Pancreas (tissue), 10 donors: Measurements from ENCODE around the gene SPACA6. TPM values are rescaled to one million over a fixed set of nuclear protein-coding genes. Genes with fewer than 3 reads are reported as not detected.

Experiments used
- ATAC-seq, 4 donors: fragments of 200-7000 bp; cut with Tn5 transposase; one replicate each; pipeline versions ENCODE4 v1.8.0 to v1.9.1; 2020; ENCODE audit warnings: mild to moderate bottlenecking in 4 of 4, moderate library complexity in 4 of 4
- DNase-seq, 6 donors: peaks; one replicate each; pipeline ENCODE4 v3.0.0-alpha.2; 2020
- FAIRE-seq: peaks from 2 replicates; lab custom pipeline; 2012; peaks lifted over from hg19 to GRCh38; lab: Jason Lieb, UNC
- H3K27ac ChIP-seq, 4 donors: fragments of 200-600 bp; sonication (generic); 1 replicate in 3 of 4; 2 replicates in 1 of 4; pipeline versions ENCODE4 v1.5.0 to v1.8.0; 2020
- H3K27me3 ChIP-seq, 4 donors: fragments of 200-600 bp; one replicate each; pipeline ENCODE4 v1.8.0; 2021
- H3K36me3 ChIP-seq, 3 donors: fragments of 200-600 bp; sonication (generic) in 1 of 3; one replicate each; pipeline versions ENCODE4 v1.5.0 to v1.8.0; 2020 to 2021
- H3K4me1 ChIP-seq, 3 donors: fragments of 200-600 bp; one replicate each; pipeline ENCODE4 v1.8.0; 2021
- H3K4me3 ChIP-seq, 4 donors: fragments of 200-600 bp; sonication (generic) in 2 of 4; one replicate each; pipeline versions ENCODE4 v1.5.0 to v1.8.0; 2020 to 2021
- H3K9me3 ChIP-seq, 4 donors: fragments of 200-600 bp; one replicate each; pipeline ENCODE4 v1.8.0; 2021
- CTCF ChIP-seq, 4 donors: fragments of 200-600 bp; sonication (generic) in 3 of 4; IDR thresholded peaks; one replicate each; pipeline versions ENCODE4 v1.5.0 to v1.8.0; 2021; ENCODE audit warnings: antibody characterized with exemption in 4 of 4
- WGBS, 2 donors: extraction: QIAGEN DNeasy Blood & Tissue Kit; methylation state at CpG; one replicate each; pipeline ENCODE4 v1.1.7; 2013; 5-methylcytosine and 5-hydroxymethylcytosine counted together
- intact Hi-C, 3 donors: fragments of 100-400 bp; cut with DNase I; formaldehyde crosslinking; loops; one replicate each; pipeline versions ENCODE4 v1.11.1 to v1.14.2; 2022
- polyA plus RNA-seq, 2 donors: library from polyadenylated mRNA; stranded (reverse); fragments of 200-250 nt; gene quantifications; one replicate each; pipeline ENCODE4 v1.2.3, GENCODE V29; 2013
- total RNA-seq, 6 donors: library from RNA; stranded (reverse); fragmentation: NEBNext Ultra II Directional in 4 of 6; extraction: Animal tissue kit (Norgen Biotek cat#: 25700) in 4 of 6; gene quantifications; one replicate each; pipeline versions ENCODE4 v1.2.1 to v1.2.4, GENCODE V29; 2021 to 2023
- donor health status: healthy with polysubstance abuse.
- donor health status: DM: no; HTN: no; CAD: no; lungs with moderate emphysema.
- donor health status: DM: no; HTN: no; CAD: no.
- donor health status: control.
- donor health status: control.
- donor health status: Bipolar disorder and iron deficiency.
- donor health status: DM: yes; HTN: yes; CAD: no.
- donor health status: DM: no; HTN: no; CAD: no.
- donor health status: DM: no; HTN: no; CAD: no.
- donor health status: DM: yes; HTN: yes; CAD: no.

Gene SPACA6
- total and polyA plus RNA-seq, 8 donors: 3.8 to 29.4 (median 7.5) TPM

GRCh38 chr19:51695088-51695487 is 2.0 kb downstream of the SPACA6 start:
- Histone ChIP-seq H3K4me1 (no peaks in the 10 kb centered on the region), H3K27me3 (no peaks in the 10 kb centered on the region), H3K4me3 (no peak overlapping the region), H3K27ac (no peak overlapping the region), H3K36me3 (no peaks in the 10 kb centered on the region), H3K9me3 (no peaks in the 10 kb centered on the region)
- no peak for TF ChIP-seq CTCF (IDR thresholded peaks at IDR 0.05)
- WGBS, 2 donors: 84 to 93% methylated on average over 9 of the region's 9 CpGs
- ATAC-seq: no peak
- intact Hi-C loops: no loop called here
- FAIRE-seq: no peak
- DNase-seq: no peak

- DNase-seq (no peak), FAIRE-seq (no peak), ATAC-seq (no peak)
- Histone ChIP-seq H3K27me3 (no peaks in the 10 kb centered on the region), H3K9me3 (no peaks in the 10 kb centered on the region), H3K4me3 (no peak overlapping the region), H3K36me3 (no peaks in the 10 kb centered on the region), H3K4me1 (no peaks in the 10 kb centered on the region), H3K27ac (no peak overlapping the region)
- WGBS, 2 donors: 81 to 88% methylated on average over 14 of the region's 14 CpGs
- intact Hi-C loops: no loop called here
- no peak for TF ChIP-seq CTCF (IDR thresholded peaks at IDR 0.05)
Measured at GRCh38 chr19:51695702-51696315, 2.7 kb downstream of the SPACA6 start.

GRCh38 chr19:51696606-51697005 is 3.5 kb downstream of the SPACA6 start:
- intact Hi-C loops: no loop called here
- Histone ChIP-seq H3K27ac (no peak overlapping the region), H3K36me3 (no peaks in the 10 kb centered on the region), H3K27me3 (no peaks in the 10 kb centered on the region), H3K4me3 (no peak overlapping the region), H3K4me1 (no peaks in the 10 kb centered on the region), H3K9me3 (no peaks in the 10 kb centered on the region)
- WGBS, 2 donors: 84 to 85% methylated on average over 3 of the region's 3 CpGs
- ATAC-seq: no peak
- no peak for DNase-seq
- no peak for TF ChIP-seq CTCF (IDR thresholded peaks at IDR 0.05)
- FAIRE-seq: no peak

GRCh38 chr19:51697169-51697776 is 4.1 kb downstream of the SPACA6 start:
- H3K27me3 ChIP-seq: no peaks in the 10 kb centered on the region
- 88 to 93% methylated on average over 9 of the region's 9 CpGs for WGBS, 2 donors
- no peak for FAIRE-seq
- no peak for DNase-seq
- no peaks in the 10 kb centered on the region for H3K9me3 ChIP-seq
- no peak overlapping the region for H3K4me3 ChIP-seq
- intact Hi-C loops: no loop called here
- TF ChIP-seq CTCF (IDR thresholded peaks at IDR 0.05): no peak
- ATAC-seq: no peak
- H3K27ac ChIP-seq: no peak overlapping the region
- H3K4me1 ChIP-seq: peaks cover 0 to 3% (median 0%) of the 10 kb centered on the region in 3 donors
- H3K36me3 ChIP-seq: no peaks in the 10 kb centered on the region

GRCh38 chr19:51698296-51698695 is 5.2 kb downstream of the SPACA6 start:
- no peak for ATAC-seq
- no peak overlapping the region for H3K4me3 ChIP-seq
- DNase-seq: no peak
- FAIRE-seq: no peak
- 92 to 96% methylated on average over 5 of the region's 5 CpGs for WGBS, 2 donors
- no peaks in the 10 kb centered on the region for H3K36me3 ChIP-seq
- intact Hi-C loops: no loop called here
- TF ChIP-seq CTCF (IDR thresholded peaks at IDR 0.05): no peak
- H3K9me3 ChIP-seq: no peaks in the 10 kb centered on the region
- H3K27ac ChIP-seq: no peak overlapping the region
- H3K4me1 ChIP-seq: peaks cover 0 to 3% (median 0%) of the 10 kb centered on the region in 3 donors
- no peaks in the 10 kb centered on the region for H3K27me3 ChIP-seq
